Stimulated activated CD8-positive, alpha-beta memory T cell treated with anti-CD3 and anti-CD28 coated beads, Interleukin-15, amount 100 ng/mL, for 1 hour (primary cell): ENCODE measurements around the gene ELF1.
"Not testable (repeated sequence)": the region's sequence is repeated elsewhere in the genome, so short reads cannot be mapped to it uniquely, and the experiment has no call there.

ENCODE experiments used
- DNase-seq: peaks from one replicate; pipeline ENCODE4 v3.0.0-alpha.2; 2020; ENCODE audit warnings: low read depth

The ELF1 gene

DNA sequence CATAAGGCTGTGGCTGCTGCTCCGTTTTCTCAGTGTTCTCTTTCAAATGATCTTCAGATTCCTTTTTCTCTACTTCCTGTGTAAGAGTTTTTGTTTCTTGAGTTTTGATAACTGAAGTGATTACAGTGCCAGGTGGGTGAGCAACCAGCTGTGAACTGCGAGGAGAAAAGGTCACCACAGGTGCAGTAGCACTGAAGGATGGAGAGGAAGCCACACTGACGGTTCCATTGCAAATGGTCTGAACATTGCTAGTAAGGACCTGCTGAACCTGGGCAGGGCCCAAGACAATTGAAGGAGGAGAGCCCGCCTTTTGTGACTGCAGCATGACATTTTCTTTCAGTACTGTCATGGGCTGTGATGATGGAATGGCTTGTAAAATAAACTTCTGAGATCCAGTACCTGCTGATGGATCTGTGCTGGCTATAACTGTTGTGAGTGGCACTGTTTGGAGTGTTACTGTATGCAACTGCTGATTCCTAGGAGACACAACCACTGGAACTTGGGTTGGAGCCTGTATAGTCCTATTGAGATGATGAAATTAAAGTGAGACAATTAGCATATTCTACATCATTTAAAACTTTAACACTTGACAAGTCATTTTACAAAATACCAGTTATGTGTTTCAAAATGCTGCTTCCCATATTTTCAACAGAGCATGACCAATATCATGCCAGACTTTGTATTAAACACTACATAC lies 85.5 kb downstream of the ELF1 start:
- DNase-seq, result no peak

DNA sequence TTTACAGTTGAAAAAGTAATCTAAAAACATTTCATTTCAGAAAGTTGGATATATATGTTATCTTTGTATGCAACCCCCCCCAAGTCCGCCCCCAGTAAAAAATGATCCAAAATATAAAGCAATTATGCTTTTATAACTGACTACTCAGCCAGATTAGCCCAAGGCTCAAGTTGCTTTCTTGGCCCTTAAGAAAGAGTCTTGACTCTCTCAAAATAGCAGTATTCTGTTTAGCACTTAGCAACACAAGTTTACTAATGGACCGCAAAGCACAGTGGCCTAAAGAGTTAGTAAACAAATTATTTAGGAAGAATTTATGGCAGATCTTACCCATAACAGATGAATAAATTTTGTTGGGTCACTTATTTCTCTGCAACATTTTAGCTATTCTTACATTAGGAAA lies 86.9 kb downstream of the ELF1 start:
- DNase-seq, result no peak

DNA sequence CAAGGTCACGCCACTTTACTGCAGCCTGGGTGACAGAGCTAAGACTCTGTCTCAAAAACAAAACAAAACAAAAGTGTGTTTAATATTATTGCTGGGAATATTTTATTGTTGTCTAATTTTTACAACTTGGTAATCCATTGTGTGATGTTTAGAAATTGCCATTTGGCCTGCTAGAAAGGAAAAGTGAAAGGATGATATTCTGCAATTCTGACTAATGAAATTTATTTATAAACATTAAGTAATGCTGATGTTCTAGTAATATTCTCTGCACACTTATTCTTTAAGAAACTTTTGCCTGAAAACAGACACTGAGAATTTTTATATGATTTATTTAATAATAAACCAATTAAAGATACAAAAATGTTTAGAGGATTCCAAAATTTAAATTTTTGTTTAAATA lies 87.4 kb downstream of the ELF1 start:
- DNase-seq, result no peak

DNA sequence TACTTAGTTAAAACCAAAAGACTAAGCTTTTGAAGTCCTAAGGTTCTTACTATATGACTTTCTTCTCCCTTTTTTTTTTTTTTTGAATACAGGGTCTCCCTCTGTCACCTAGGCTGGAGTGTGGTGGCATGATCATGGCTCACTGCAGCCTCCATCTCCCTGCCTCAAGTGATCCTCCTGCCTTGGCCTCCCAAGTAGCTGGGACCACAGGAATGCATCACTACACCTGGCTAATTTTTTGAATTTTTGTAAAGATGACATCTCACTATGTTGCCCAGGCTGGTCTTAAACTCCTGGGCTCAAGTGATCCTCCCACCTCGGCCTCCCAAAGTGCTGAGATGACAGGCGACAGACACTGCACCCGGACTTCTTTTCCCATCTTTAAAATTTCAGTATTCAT lies 89.2 kb downstream of the ELF1 start:
- not testable (repeated sequence) for DNase-seq

DNA sequence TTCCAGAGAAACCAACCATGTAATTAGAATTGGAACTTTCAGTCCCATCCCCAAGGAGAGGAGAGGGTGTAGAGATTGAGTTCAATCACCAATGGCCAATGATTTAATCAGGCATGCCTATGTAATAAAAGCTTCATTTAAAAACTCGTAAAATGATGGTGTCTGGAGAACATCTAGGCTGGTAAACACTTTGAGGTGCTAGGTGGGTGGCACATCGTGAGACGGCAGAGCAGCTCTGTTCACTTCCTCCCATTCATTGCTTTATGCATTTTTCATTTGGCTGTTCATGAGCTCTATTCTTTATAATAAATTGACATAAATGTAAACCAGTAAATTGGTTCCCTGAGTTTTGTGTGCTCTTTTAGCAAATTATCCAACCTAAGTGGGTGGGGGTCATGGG lies 90.1 kb downstream of the ELF1 start:
- DNase-seq, result no peak

DNA sequence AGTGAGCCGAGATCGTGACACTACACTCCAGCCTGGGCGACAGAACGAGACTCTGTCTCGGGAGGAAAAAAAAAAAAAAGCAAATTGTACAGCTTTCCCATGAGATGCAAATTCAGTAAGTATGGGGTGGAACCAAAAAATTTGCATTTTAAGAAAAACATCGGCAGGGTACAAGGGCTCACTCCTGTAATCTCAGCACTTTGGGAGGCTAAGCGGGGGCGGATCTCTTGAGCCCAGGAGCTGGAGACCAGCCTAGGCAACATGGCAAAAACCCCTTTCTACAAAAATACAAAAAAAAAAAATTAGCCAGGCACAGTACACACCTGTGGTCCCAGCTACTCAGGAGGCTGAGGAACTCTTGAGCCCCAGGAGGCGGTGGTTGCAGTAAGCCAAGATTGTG lies 91.2 kb downstream of the ELF1 start:
- no peak for DNase-seq

DNA sequence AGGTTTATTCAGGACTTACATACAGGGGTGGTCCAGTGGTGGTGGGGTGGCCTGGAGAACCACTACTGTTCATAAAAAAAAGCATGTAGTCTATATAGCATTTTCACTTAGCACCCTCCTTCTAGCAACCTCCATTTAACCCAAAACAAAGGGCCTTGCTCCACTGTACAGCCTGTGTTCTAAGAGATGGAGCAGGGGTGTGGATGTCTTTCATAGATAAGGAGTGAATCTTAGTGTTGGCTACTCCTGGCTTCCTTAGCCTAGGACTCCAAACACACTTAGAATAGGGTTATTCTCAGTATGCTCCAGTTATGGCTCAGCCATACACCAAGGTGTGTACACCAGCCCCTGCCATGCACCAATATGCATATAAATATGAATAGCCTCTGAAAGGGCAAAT lies 95.2 kb downstream of the ELF1 start:
- DNase-seq, result no peak

DNA sequence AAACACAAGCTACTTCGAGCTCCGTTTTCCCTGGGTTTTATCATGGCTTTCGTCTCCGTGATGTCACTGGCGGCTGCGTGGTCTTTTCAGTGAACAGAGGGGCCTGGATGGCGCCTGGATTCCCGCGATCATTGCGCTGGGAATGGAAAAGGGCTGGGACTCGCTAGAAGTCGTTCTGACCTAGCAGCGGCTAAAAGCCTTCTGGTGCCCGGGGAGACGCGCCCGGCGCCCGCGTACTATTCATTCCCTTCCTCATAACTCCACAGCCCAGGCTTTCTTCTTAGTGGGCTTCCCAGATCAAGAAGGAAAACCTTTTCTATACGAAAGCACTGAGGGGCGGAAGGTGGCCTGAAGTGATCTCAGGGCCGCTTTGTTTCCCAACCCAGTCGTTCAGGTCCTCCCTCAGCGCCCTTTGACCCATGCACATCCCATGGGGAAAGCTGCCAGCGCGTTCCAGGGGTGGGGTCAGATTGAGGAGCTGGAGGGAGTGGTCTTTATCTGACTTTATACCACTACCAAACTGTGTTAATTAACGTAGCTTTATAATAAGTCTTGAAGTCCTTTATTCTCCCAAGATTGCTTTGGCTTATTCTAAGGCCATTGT lies 96.6 kb downstream of the ELF1 start:
- DNase-seq, result no peak

DNA sequence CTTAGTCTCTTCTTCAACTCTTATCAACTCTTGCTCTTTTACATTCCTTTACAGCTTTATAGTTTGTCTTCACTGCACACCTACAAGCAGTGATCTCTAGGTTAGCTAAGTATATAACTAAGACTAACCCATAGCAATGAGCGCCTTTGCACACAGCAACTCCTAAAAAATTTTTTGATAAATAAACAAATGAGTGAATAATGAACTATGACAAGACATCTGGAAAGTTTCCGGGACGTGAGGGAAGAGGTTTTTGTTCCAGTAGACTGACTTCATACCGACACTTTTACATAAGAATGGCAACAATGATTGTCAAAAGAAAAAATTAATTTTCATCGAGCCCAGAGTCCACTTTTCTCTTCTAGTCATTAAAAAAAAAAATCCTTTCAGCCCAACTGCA lies 98.3 kb downstream of the ELF1 start:
- DNase-seq, result no peak

DNA sequence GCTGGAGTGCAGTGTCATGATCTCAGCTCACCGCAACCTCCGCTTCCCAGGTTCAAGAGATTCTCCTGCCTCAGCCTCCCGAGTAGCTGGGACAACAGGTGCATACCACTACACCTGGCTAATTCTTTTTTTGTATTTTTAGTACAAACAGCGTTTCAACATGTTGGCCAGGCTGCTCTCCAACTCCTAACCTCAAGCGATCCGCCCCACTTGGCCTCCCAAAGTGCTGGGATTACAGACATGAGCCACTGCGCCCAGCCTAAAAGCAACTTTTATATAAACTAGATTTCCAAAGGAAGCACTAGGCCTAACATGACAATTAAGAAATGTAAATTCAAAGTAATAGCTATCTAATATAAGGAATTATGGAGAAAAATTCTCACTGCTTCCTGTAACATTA lies 99.2 kb downstream of the ELF1 start:
- DNase-seq, result not testable (repeated sequence)

DNA sequence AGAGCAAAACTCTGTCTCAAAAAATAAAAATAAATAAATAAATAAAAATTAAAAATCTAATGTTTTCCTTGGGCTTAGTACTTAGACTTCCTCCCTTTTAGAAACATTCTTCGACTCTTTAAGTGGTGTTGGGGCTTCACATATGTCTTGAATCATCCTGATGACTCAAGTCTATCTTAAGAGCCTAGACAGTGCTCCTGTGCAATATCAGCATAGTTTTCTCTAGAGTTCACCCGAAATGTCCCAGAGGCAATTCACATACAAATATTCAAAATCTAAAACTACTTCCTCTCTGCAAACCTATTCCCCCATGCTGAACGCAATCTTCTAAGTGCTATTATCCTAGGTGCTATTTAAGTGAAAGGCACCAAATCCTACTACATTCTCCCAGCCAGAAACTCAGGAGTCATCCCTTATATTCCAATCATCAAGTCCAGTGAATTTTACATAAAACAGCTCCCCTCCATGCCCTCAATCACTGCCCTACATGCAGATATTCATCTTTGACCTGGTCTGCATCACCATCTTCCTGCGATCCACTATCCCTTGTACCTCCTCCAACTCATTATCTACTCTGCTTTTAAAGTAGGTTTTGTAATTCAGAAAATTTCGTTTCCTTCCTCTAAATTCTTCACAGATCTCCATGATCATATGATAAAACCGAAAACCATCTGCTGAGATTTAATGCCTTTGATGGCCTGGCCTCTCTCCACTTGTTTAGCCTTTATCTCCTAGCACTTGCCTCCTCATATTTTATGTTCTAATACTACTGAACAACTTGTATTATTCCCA lies 102.7 kb downstream of the ELF1 start:
- no peak for DNase-seq

DNA sequence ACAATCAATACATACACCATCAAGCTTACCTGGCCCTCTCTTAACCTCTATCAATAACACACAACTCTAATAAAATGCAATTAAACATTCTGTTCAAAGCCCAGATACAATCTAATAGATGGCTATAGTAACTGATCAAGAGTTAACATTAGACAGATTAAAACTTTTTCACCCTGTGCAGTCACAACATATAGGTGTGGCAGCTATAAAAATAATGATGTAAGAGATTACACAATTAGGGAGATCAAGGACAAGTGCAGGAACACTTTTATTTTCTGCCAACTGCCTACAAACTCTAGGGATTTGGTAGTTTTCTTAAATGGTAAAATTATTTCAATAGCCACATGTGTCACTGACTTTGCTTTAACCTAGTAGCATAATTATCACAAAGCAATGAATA lies 104.3 kb downstream of the ELF1 start:
- DNase-seq, result not testable (repeated sequence)

DNA sequence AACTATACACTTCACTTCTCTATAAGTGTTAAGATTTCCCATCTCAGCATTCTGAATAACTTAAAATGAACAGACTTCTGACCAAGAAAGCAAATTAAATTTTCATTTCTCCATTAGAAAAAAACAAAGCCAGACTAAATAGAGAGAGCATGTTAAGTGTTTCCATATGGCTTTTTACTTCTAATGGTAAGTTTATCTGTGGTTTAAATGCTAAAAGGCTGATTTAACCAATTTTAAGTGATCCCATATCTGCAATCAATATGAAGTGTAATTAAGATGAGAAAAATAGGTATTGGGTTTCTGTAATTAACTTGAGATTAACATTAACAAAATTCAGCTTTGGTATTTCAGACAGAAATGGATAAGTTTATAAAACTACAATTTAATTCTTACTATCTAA lies 107.8 kb downstream of the ELF1 start:
- no peak for DNase-seq

DNA sequence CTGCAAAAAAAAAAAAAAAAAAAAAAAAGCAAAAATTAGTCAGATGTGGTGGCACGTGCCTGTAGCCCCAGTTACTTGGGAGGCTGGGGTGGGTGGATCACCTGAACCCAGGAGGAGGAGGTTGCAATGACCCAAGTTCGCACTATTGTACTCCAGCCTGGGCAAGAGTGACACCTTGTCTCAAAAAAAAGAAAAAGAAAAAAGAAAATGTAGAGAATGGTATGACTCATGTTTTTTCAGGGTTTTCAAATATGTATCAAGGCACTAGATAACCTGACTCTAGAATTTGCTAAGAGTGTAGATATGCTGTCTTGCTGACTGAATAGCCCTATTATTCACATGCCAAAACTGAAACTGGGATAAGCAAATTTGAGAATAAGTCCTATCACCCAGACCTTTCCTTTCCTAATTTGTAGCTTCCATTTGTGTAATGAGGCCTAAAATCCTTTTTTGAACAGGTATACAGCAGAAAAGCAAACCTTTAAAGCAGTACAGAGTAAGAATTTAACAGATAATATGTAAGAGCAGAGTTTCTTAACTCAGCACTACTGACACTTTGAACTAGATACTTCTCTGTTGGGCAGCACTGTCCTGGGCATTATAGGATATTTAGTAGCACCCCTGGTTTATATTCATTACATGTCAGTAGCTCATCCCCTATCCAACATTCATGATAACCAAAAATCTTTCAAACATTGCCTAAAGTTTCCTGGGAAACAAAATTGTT lies 108.6 kb downstream of the ELF1 start:
- DNase-seq, result no peak

DNA sequence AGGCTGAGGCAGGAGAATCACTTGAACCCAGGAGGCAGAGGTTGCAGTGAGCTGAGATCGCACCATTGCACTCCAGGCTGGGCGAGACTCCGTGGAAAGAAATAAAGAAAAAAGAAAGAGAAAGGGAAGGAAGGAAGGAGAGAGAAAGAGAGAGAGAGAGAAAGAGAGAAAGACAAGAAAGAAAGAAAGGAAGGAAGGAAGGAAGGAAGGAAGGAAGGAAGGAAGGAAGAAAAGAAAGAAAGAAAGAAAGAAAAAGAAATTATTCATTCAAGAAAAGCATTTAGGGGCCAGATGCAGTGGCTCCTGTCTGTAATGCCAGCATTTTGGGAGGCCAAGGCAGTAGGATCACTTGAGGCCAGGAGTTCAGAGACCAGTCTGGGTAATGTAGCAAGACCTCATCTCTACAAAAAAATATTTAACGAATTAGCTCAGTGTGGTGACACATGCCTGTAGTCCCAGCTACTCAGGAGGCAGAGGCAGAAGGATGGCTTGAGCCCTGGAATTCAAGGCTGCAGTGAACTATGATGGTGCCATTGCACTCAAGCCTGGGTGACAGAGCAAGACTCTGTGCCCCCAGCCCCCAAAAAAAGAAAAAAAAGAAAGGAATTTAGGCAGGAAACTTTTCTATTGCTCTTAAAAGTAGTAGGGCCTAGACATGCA lies 109.4 kb downstream of the ELF1 start:
- not testable (repeated sequence) for DNase-seq

DNA sequence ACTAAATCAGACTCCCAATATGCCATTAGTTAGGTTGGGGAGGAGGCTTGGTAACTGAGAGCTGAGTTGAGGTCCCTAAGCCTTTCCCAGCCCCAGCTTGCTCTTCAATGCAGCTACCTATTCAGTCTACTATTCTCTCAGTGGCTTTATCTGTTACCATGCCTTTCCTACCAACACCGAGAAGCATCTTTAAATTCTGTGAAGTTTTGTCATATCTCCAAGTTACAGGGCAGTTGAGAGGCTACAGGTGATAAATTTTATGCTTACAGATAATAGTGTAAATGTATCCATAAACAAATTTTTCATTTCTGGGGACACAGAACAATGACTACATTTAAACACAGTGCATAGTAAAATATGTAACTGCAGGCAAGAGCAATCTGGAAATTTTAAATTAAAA lies 110.6 kb downstream of the ELF1 start:
- DNase-seq, result no peak

DNA sequence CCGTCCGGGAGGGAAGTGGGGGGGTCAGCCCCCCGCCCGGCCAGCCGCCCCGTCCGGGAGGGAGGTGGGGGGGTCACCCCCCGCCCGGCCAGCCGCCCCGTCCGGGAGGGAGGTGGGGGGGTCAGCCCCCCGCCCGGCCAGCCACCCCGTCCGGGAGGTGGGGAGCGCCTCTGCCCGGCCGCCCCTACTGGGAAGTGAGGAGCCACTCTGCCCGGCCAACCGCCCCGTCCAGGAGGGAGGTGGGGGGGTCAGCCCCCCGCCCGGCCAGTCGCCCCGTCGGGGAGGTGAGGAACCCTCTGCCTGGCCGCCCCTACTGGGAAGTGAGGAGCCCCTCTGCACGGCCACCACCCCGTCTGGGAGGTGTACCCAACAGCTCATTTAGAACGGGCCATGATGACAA lies 118.1 kb downstream of the ELF1 start:
- not testable (repeated sequence) for DNase-seq

DNA sequence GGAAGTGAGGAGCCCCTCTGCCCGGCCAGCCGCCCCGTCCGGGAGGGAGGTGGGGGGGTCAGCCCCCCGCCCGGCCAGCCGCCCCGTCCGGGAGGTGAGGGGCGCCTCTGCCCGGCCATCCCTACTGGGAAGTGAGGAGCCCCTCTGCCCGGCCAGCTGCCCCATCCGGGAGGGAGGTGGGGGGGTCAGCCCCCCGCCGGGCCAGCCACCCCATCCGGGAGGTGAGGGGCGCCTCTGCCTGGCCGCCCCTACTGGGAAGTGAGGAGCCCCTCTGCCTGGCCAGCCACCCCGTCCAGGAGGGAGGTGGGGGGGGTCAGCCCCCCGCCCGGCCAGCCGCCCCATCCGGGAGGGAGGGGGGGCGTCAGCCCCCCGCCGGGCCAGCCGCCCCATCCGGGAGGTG lies 118.5 kb downstream of the ELF1 start:
- DNase-seq, result not testable (repeated sequence)

DNA sequence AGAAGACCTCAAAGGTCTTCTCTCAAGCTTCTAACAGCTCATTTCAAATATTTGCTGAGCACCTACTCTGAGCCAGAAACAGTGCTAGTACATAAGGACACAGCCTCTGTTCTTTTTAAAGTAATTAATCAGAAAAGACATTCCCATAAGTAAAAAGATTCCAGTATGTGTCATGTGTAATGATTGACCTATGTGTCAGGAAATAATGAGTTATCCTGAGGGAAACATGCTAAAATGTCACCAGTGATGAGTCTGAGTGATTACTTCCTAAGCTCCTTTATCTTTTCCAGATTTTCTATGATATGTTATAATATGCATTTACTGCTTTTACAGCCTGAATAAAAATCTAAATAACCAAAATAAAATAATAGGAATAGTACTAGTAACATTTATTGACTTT lies 122.1 kb downstream of the ELF1 start:
- no peak for DNase-seq

DNA sequence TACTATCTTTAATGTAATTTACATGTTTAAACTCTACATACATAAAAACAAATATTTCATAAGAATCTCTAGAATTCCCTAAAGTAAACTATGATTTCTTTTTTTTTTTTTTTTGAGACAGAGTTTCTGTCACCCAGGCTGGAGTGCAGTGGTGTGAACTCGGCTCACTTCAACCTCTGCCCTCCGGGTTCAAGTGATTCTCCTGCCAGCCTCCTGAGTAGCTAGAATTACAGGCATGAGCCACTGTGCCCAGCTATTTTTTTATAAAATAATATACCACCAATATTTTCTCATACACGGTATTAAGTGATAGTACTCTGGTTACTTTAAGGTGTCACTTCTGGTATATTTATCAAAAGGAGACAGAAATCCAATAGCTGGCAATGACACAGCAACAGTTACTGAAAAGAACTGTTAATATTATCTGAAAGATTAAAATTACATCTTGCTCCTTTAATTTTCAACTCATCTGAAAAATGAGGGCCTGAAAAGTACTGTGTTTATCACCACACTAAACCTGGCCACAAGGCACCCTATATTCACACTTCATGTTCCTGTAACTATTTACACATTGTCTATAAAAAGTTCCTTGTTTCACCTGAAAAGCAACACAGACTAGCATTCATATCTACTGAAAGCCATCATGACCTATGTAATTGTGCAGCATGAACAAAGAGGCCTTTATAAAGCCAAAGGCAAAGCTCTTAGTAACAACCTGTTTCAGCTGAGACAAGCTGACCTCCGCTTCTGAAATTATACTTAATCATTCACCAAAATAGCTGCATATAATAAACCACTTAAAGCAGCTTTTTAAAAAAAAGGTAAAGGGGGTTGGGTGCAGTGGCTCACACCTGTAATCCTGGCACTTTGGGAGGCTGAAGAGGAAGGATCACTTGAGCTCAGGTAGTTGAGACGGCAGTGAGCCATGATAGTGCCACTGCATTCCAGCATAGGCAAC lies 123.6 kb downstream of the ELF1 start:
- no peak for DNase-seq

DNA sequence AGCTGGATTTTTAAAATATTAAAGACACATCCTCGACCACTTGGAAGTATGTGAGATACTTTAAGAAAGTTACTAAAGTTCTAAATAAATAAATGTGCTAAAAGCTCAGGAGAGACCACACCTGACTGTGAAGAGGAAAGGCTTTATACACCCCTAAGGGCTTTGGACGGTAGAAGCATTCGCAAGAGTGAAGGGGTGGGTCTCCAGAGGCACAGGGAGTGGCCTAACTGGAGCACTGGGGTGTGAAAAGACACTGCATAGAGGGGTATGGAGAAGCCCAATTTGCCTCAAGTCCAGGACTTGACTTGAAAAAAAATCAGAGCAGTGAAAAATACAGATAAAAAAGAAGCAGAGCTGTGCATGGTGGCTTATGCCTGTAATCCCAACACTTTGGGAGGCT lies 125.5 kb downstream of the ELF1 start:
- DNase-seq, result not testable (repeated sequence)
